HEK293 (cell line): Measurements from ENCODE around the gene FAM168A.

Source experiments
- IKZF3 ChIP-seq: fragments of 450-650 bp; IDR thresholded peaks from 2 replicates; pipeline ENCODE4 v1.5.0; 2018; ENCODE audit warnings: missing biosample characterization, mild to moderate bottlenecking, missing genetic modification characterization, moderate library complexity
- SP3 ChIP-seq: fragments of 450-650 bp; formaldehyde crosslinking; IDR thresholded peaks from 2 replicates; pipeline ENCODE4 v1.5.1; 2016; ENCODE audit warnings: missing biosample characterization, missing genetic modification characterization
- WT1 ChIP-seq: fragments of 450-650 bp; formaldehyde crosslinking; IDR thresholded peaks from 2 replicates; pipeline ENCODE4 v1.5.1; 2016; ENCODE audit warnings: missing biosample characterization, missing genetic modification characterization
- ZBTB17 ChIP-seq: fragments of 450-650 bp; formaldehyde crosslinking; IDR thresholded peaks from 2 replicates; pipeline ENCODE4 v1.5.1; 2016; ENCODE audit warnings: missing biosample characterization, missing genetic modification characterization
- ZEB2 ChIP-seq: fragments of 450-650 bp; formaldehyde crosslinking; IDR thresholded peaks from 2 replicates; pipeline ENCODE4 v1.5.1; 2016; ENCODE audit warnings: missing biosample characterization, missing genetic modification characterization
- ZFP3 ChIP-seq: fragments of 450-650 bp; formaldehyde crosslinking; IDR thresholded peaks from 2 replicates; pipeline ENCODE4 v1.5.1; 2016; ENCODE audit warnings: low read depth, missing biosample characterization, missing genetic modification characterization
- ZFP37 ChIP-seq: fragments of 450-650 bp; formaldehyde crosslinking; IDR thresholded peaks from 2 replicates; pipeline ENCODE4 v1.5.1; 2016; ENCODE audit warnings: missing biosample characterization, missing genetic modification characterization
- ZNF221 ChIP-seq: fragments of 450-650 bp; formaldehyde crosslinking; IDR thresholded peaks from 2 replicates; pipeline ENCODE4 v1.5.1; 2017; ENCODE audit warnings: missing biosample characterization, missing genetic modification characterization, borderline replicate concordance
- ZNF354C ChIP-seq: fragments of 450-650 bp; formaldehyde crosslinking; IDR thresholded peaks from 2 replicates; pipeline ENCODE4 v1.5.1; 2016; ENCODE audit warnings: missing biosample characterization, missing genetic modification characterization, low read depth, borderline replicate concordance
- ZNF561 ChIP-seq: fragments of 450-650 bp; IDR thresholded peaks from 2 replicates; pipeline ENCODE4 v1.5.1; 2018; ENCODE audit warnings: missing biosample characterization, missing genetic modification characterization, borderline replicate concordance
- ZNF658 ChIP-seq: fragments of 450-650 bp; formaldehyde crosslinking; IDR thresholded peaks from 2 replicates; pipeline ENCODE4; 2016; ENCODE audit warnings: missing biosample characterization, missing genetic modification characterization
- ZNF701 ChIP-seq: fragments of 450-650 bp; formaldehyde crosslinking; IDR thresholded peaks from 2 replicates; pipeline ENCODE4 v1.5.1; 2016; ENCODE audit warnings: missing biosample characterization, missing genetic modification characterization
- ZNF76 ChIP-seq: fragments of 450-650 bp; formaldehyde crosslinking; IDR thresholded peaks from 2 replicates; pipeline ENCODE4; 2016; ENCODE audit warnings: low read depth, missing biosample characterization, missing genetic modification characterization, borderline replicate concordance
- TF ChIP-seq, protein P1 (sequence below): fragments of 450-650 bp; formaldehyde crosslinking; conservative IDR thresholded peaks from 2 replicates; pipeline ENCODE4 v1.5.1; 2016; ENCODE audit warnings: low read depth, missing biosample characterization, missing genetic modification characterization
- TF ChIP-seq, protein P2 (sequence below): fragments of 450-650 bp; formaldehyde crosslinking; IDR thresholded peaks from 2 replicates; pipeline ENCODE4 v1.5.1; 2016; ENCODE audit warnings: missing biosample characterization, missing genetic modification characterization, low read depth
- TF ChIP-seq, protein P3 (sequence below): fragments of 450-650 bp; formaldehyde crosslinking; IDR thresholded peaks from 2 replicates; pipeline ENCODE4 v1.5.1; 2016; ENCODE audit warnings: missing biosample characterization, missing genetic modification characterization
- TF ChIP-seq, protein P4 (sequence below): fragments of 450-650 bp; formaldehyde crosslinking; IDR thresholded peaks from 2 replicates; pipeline ENCODE4 v1.5.1; 2016; ENCODE audit warnings: missing biosample characterization, missing genetic modification characterization
- TF ChIP-seq, protein P5 (sequence below): fragments of 450-650 bp; formaldehyde crosslinking; IDR thresholded peaks from 2 replicates; pipeline ENCODE4 v1.5.1; 2016; ENCODE audit warnings: missing biosample characterization, missing genetic modification characterization
- TF ChIP-seq, protein P6 (sequence below): fragments of 450-650 bp; formaldehyde crosslinking; conservative IDR thresholded peaks from 2 replicates; pipeline ENCODE4 v1.5.1; 2016; ENCODE audit warnings: low read depth, missing biosample characterization, missing genetic modification characterization

FAM168A gene

GRCh38 chr11:73597956-73598718 is at the start of gene FAM168A (continued):
- TF ChIP-seq ZNF701 (no peak), ZNF561 (peak; percentile 65; the same call in 1 of the 2 replicates), ZNF221 (tag by site-specific recombination) (no peak), ZNF76 (tag by site-specific recombination) (peak; percentile 97), IKZF3 (tag by site-specific recombination) (peak; percentile 91), ZNF354C (no peak), ZFP3 (tag by site-specific recombination) (peak; percentile 69; the same call in 1 of the 2 replicates), ZFP37 (0 out of 2 replicates have a peak, but pooled peaks have one; percentile 18), ZNF658 (tag by site-specific recombination) (no peak), SP3 (peak; percentile 89), ZBTB17 (peak; percentile 94), WT1 (tag by site-specific recombination) (peak; percentile 21; the same call in 1 of the 2 replicates), ZEB2 (tag by site-specific recombination) (peak; percentile 97)
- TF ChIP-seq, protein P1, sequence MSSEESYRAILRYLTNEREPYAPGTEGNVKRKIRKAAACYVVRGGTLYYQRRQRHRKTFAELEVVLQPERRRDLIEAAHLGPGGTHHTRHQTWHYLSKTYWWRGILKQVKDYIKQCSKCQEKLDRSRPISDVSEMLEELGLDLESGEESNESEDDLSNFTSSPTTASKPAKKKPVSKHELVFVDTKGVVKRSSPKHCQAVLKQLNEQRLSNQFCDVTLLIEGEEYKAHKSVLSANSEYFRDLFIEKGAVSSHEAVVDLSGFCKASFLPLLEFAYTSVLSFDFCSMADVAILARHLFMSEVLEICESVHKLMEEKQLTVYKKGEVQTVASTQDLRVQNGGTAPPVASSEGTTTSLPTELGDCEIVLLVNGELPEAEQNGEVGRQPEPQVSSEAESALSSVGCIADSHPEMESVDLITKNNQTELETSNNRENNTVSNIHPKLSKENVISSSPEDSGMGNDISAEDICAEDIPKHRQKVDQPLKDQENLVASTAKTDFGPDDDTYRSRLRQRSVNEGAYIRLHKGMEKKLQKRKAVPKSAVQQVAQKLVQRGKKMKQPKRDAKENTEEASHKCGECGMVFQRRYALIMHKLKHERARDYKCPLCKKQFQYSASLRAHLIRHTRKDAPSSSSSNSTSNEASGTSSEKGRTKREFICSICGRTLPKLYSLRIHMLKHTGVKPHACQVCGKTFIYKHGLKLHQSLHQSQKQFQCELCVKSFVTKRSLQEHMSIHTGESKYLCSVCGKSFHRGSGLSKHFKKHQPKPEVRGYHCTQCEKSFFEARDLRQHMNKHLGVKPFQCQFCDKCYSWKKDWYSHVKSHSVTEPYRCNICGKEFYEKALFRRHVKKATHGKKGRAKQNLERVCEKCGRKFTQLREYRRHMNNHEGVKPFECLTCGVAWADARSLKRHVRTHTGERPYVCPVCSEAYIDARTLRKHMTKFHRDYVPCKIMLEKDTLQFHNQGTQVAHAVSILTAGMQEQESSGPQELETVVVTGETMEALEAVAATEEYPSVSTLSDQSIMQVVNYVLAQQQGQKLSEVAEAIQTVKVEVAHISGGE = peak; percentile 98
- TF ChIP-seq, protein P2, sequence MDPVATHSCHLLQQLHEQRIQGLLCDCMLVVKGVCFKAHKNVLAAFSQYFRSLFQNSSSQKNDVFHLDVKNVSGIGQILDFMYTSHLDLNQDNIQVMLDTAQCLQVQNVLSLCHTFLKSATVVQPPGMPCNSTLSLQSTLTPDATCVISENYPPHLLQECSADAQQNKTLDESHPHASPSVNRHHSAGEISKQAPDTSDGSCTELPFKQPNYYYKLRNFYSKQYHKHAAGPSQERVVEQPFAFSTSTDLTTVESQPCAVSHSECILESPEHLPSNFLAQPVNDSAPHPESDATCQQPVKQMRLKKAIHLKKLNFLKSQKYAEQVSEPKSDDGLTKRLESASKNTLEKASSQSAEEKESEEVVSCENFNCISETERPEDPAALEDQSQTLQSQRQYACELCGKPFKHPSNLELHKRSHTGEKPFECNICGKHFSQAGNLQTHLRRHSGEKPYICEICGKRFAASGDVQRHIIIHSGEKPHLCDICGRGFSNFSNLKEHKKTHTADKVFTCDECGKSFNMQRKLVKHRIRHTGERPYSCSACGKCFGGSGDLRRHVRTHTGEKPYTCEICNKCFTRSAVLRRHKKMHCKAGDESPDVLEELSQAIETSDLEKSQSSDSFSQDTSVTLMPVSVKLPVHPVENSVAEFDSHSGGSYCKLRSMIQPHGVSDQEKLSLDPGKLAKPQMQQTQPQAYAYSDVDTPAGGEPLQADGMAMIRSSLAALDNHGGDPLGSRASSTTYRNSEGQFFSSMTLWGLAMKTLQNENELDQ = no peak
- TF ChIP-seq, protein P3, sequence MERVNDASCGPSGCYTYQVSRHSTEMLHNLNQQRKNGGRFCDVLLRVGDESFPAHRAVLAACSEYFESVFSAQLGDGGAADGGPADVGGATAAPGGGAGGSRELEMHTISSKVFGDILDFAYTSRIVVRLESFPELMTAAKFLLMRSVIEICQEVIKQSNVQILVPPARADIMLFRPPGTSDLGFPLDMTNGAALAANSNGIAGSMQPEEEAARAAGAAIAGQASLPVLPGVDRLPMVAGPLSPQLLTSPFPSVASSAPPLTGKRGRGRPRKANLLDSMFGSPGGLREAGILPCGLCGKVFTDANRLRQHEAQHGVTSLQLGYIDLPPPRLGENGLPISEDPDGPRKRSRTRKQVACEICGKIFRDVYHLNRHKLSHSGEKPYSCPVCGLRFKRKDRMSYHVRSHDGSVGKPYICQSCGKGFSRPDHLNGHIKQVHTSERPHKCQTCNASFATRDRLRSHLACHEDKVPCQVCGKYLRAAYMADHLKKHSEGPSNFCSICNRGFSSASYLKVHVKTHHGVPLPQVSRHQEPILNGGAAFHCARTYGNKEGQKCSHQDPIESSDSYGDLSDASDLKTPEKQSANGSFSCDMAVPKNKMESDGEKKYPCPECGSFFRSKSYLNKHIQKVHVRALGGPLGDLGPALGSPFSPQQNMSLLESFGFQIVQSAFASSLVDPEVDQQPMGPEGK (tag by site-specific recombination) = peak; percentile 95
- TF ChIP-seq, protein P4, sequence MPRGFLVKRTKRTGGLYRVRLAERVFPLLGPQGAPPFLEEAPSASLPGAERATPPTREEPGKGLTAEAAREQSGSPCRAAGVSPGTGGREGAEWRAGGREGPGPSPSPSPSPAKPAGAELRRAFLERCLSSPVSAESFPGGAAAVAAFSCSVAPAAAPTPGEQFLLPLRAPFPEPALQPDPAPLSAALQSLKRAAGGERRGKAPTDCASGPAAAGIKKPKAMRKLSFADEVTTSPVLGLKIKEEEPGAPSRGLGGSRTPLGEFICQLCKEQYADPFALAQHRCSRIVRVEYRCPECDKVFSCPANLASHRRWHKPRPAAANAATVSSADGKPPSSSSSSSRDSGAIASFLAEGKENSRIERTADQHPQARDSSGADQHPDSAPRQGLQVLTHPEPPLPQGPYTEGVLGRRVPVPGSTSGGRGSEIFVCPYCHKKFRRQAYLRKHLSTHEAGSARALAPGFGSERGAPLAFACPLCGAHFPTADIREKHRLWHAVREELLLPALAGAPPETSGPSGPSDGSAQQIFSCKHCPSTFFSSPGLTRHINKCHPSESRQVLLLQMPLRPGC = no peak
- TF ChIP-seq, protein P5, sequence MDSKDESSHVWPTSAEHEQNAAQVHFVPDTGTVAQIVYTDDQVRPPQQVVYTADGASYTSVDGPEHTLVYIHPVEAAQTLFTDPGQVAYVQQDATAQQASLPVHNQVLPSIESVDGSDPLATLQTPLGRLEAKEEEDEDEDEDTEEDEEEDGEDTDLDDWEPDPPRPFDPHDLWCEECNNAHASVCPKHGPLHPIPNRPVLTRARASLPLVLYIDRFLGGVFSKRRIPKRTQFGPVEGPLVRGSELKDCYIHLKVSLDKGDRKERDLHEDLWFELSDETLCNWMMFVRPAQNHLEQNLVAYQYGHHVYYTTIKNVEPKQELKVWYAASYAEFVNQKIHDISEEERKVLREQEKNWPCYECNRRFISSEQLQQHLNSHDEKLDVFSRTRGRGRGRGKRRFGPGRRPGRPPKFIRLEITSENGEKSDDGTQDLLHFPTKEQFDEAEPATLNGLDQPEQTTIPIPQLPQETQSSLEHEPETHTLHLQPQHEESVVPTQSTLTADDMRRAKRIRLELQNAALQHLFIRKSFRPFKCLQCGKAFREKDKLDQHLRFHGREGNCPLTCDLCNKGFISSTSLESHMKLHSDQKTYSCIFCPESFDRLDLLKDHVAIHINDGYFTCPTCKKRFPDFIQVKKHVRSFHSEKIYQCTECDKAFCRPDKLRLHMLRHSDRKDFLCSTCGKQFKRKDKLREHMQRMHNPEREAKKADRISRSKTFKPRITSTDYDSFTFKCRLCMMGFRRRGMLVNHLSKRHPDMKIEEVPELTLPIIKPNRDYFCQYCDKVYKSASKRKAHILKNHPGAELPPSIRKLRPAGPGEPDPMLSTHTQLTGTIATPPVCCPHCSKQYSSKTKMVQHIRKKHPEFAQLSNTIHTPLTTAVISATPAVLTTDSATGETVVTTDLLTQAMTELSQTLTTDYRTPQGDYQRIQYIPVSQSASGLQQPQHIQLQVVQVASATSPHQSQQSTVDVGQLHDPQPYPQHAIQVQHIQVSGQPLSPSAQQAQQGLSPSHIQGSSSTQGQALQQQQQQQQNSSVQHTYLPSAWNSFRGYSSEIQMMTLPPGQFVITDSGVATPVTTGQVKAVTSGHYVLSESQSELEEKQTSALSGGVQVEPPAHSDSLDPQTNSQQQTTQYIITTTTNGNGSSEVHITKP (tag by site-specific recombination) = peak; percentile 98
- TF ChIP-seq, protein P6, sequence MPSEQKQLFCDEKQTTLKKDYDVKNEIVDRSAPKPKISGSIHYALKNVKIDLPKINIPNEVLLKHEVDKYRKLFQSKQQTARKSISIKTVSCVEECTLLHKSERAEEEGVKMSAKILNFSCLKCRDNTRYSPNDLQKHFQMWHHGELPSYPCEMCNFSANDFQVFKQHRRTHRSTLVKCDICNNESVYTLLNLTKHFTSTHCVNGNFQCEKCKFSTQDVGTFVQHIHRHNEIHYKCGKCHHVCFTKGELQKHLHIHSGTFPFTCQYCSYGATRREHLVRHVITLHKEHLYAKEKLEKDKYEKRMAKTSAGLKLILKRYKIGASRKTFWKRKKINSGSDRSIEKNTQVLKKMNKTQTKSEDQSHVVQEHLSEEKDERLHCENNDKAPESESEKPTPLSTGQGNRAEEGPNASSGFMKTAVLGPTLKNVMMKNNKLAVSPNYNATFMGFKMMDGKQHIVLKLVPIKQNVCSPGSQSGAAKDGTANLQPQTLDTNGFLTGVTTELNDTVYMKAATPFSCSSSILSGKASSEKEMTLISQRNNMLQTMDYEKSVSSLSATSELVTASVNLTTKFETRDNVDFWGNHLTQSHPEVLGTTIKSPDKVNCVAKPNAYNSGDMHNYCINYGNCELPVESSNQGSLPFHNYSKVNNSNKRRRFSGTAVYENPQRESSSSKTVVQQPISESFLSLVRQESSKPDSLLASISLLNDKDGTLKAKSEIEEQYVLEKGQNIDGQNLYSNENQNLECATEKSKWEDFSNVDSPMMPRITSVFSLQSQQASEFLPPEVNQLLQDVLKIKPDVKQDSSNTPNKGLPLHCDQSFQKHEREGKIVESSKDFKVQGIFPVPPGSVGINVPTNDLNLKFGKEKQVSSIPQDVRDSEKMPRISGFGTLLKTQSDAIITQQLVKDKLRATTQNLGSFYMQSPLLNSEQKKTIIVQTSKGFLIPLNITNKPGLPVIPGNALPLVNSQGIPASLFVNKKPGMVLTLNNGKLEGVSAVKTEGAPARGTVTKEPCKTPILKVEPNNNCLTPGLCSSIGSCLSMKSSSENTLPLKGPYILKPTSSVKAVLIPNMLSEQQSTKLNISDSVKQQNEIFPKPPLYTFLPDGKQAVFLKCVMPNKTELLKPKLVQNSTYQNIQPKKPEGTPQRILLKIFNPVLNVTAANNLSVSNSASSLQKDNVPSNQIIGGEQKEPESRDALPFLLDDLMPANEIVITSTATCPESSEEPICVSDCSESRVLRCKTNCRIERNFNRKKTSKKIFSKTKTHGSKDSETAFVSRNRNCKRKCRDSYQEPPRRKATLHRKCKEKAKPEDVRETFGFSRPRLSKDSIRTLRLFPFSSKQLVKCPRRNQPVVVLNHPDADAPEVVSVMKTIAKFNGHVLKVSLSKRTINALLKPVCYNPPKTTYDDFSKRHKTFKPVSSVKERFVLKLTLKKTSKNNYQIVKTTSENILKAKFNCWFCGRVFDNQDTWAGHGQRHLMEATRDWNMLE (tag by site-specific recombination) = peak; percentile 39
